ENCODE measurements around the gene RGS3.
A peak's percentile ranks its signal among the peaks of the same experiment; 100 is the strongest.

DNA sequence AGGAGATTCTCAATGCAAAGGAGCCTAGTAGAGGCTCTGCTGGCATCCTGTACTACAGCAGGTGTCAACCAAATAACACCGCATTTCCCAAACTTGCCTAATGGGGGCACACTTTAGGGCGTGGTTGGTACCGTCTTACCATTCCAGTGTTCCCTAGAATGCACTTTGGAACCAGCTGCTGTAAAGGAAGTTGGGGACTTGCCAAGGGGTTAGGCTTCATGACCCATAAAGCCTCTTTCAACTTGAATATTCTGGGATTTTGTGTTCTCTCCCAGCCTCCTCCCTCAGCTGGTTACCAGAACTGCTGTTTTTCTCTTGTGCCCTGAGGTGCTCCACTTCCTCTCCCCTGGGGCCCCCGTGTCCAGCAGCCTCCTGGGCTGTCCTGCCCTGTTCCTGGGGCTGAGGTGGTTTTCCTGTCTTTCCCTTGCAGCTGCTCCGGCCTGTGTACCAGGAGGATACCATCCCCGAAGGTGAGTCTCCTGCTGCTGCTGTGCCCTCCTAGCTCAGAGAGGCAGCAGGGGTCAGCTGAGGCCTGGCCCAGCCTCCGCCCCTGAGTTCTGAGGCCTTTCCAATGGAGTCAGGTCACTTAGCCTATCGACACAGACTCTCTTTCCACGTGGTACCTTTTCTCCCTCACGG lies 44.7 kb downstream of the RGS3 start:
- peak in 1 of 6 experiments; percentile 23 for TF ChIP-seq CTCF (IDR thresholded peaks at IDR 0.05)
- TF ChIP-seq POLR2A (IDR thresholded peaks at IDR 0.05) = no peak

All from thyroid gland (tissue), 4 donors.